ENCODE data around the gene THRAP3.
"Not testable (repeated sequence)": the region's sequence is repeated elsewhere in the genome, so short reads cannot be mapped to it uniquely, and the experiment has no call there.

THRAP3 gene

GRCh38 chr1:36204347-36204909, 19.8 kb upstream of the THRAP3 start:
- no peak for DNase-seq (ENCODE audit: low read depth)

- DNase-seq (ENCODE audit: low read depth), result no peak
Measured at GRCh38 chr1:36206323-36206858, 17.9 kb upstream of the THRAP3 start.

- no peak for DNase-seq (ENCODE audit: low read depth)
Measured at GRCh38 chr1:36207339-36207738, 16.9 kb upstream of the THRAP3 start.

- no peak for DNase-seq (ENCODE audit: low read depth)
Measured at GRCh38 chr1:36208978-36209703, 15.1 kb upstream of the THRAP3 start.

GRCh38 chr1:36211307-36211706, 12.9 kb upstream of the THRAP3 start:
- DNase-seq (ENCODE audit: low read depth), result no peak

- no peak for DNase-seq (ENCODE audit: low read depth)
Measured at GRCh38 chr1:36211841-36212240, 12.4 kb upstream of the THRAP3 start.

- DNase-seq (ENCODE audit: low read depth), result no peak
Measured at GRCh38 chr1:36212782-36213181, 11.5 kb upstream of the THRAP3 start.

GRCh38 chr1:36217670-36218069, 6.6 kb upstream of the THRAP3 start:
- DNase-seq (ENCODE audit: low read depth), result no peak

- DNase-seq (ENCODE audit: low read depth), result not testable (repeated sequence)
Measured at GRCh38 chr1:36221901-36222300, 2.3 kb upstream of the THRAP3 start.

GRCh38 chr1:36222481-36223380, 1.5 kb upstream of the THRAP3 start:
- DNase-seq (ENCODE audit: low read depth), result no peak

GRCh38 chr1:36223381-36223995, 755 bp upstream of the THRAP3 start:
- DNase-seq (ENCODE audit: low read depth), result no peak

- no peak for DNase-seq (ENCODE audit: low read depth)
Measured at GRCh38 chr1:36224537-36225282, 467 bp downstream of the THRAP3 start.

- DNase-seq (ENCODE audit: low read depth), result no peak
Measured at GRCh38 chr1:36225283-36225899, 1.1 kb downstream of the THRAP3 start.

GRCh38 chr1:36230279-36230678, 6.0 kb downstream of the THRAP3 start:
- not testable (repeated sequence) for DNase-seq (ENCODE audit: low read depth)

- no peak for DNase-seq (ENCODE audit: low read depth)
Measured at GRCh38 chr1:36231191-36231590, 6.9 kb downstream of the THRAP3 start.

GRCh38 chr1:36232212-36233095, 8.2 kb downstream of the THRAP3 start:
- no peak for DNase-seq (ENCODE audit: low read depth)

GRCh38 chr1:36236302-36236701, 12.1 kb downstream of the THRAP3 start:
- DNase-seq (ENCODE audit: low read depth), result no peak

- no peak for DNase-seq (ENCODE audit: low read depth)
Measured at GRCh38 chr1:36238433-36238832, 14.2 kb downstream of the THRAP3 start.

GRCh38 chr1:36239941-36240637, 15.8 kb downstream of the THRAP3 start:
- no peak for DNase-seq (ENCODE audit: low read depth)

Data from activated T-cell treated with anti-CD3 and anti-CD28 coated beads for 1 hour (primary cell).